GM21723 (cell line): ENCODE measurements around the gene DNAJC5G.
"Not testable (repeated sequence)": the region's sequence is repeated elsewhere in the genome, so short reads cannot be mapped to it uniquely, and the experiment has no call there.

Source experiments
- ATAC-seq: cut with Tn5 transposase; IDR thresholded peaks from one replicate; pipeline ENCODE4 v1.9.1; 2021; ENCODE audit warnings: mild to moderate bottlenecking, moderate library complexity; ENCODE audit not compliant: unreplicated experiment

DNAJC5G gene

GRCh38 chr2:27250652-27251379 is 24.4 kb upstream of the DNAJC5G start:
- ATAC-seq, result no peak

- no peak for ATAC-seq
Measured at GRCh38 chr2:27251766-27252165, 23.5 kb upstream of the DNAJC5G start.

- ATAC-seq, result no peak
Measured at GRCh38 chr2:27255187-27255586, 20.0 kb upstream of the DNAJC5G start.

- no peak for ATAC-seq
Measured at GRCh38 chr2:27255660-27256059, 19.6 kb upstream of the DNAJC5G start.

- no peak for ATAC-seq
Measured at GRCh38 chr2:27256855-27257454, 18.3 kb upstream of the DNAJC5G start.

- ATAC-seq, result no peak
Measured at GRCh38 chr2:27258051-27258450, 17.2 kb upstream of the DNAJC5G start.

- no peak for ATAC-seq
Measured at GRCh38 chr2:27261241-27261925, 13.8 kb upstream of the DNAJC5G start.

GRCh38 chr2:27261926-27262298 is 13.3 kb upstream of the DNAJC5G start:
- ATAC-seq, result no peak

GRCh38 chr2:27262379-27263286 is 12.6 kb upstream of the DNAJC5G start, which contains the start of gene SLC30A3:
TSS of gene SLC30A3 (minus strand) at chr2:27263047. CDS start at chr2:27262906, 141 bp downstream.
- ATAC-seq, result peak; percentile 45

GRCh38 chr2:27263287-27264252 is 11.7 kb upstream of the DNAJC5G start:
- no peak for ATAC-seq

GRCh38 chr2:27264253-27264752 is 10.9 kb upstream of the DNAJC5G start:
- no peak for ATAC-seq

GRCh38 chr2:27264753-27265535 is 10.3 kb upstream of the DNAJC5G start:
- ATAC-seq, result peak; percentile 48

GRCh38 chr2:27265536-27265870 is 9.7 kb upstream of the DNAJC5G start:
- no peak for ATAC-seq

- not testable (repeated sequence) for ATAC-seq
Measured at GRCh38 chr2:27268296-27268695, 6.9 kb upstream of the DNAJC5G start.

- no peak for ATAC-seq
Measured at GRCh38 chr2:27270131-27270530, 5.1 kb upstream of the DNAJC5G start.

GRCh38 chr2:27270670-27271069 is 4.6 kb upstream of the DNAJC5G start:
- ATAC-seq, result no peak

- no peak for ATAC-seq
Measured at GRCh38 chr2:27271631-27272340, 3.4 kb upstream of the DNAJC5G start.
